ENCODE results near the gene C9orf152. TPM values are rescaled to one million over a fixed set of nuclear protein-coding genes. Genes with fewer than 3 reads are reported as not detected.

The C9orf152 gene
- total and polyA plus RNA-seq, 2 experiments from 2014 or later: not detected

GRCh38 chr9:110161940-110162339, 46.0 kb downstream of the C9orf152 start (continued):
- TF ChIP-seq, protein P1, sequence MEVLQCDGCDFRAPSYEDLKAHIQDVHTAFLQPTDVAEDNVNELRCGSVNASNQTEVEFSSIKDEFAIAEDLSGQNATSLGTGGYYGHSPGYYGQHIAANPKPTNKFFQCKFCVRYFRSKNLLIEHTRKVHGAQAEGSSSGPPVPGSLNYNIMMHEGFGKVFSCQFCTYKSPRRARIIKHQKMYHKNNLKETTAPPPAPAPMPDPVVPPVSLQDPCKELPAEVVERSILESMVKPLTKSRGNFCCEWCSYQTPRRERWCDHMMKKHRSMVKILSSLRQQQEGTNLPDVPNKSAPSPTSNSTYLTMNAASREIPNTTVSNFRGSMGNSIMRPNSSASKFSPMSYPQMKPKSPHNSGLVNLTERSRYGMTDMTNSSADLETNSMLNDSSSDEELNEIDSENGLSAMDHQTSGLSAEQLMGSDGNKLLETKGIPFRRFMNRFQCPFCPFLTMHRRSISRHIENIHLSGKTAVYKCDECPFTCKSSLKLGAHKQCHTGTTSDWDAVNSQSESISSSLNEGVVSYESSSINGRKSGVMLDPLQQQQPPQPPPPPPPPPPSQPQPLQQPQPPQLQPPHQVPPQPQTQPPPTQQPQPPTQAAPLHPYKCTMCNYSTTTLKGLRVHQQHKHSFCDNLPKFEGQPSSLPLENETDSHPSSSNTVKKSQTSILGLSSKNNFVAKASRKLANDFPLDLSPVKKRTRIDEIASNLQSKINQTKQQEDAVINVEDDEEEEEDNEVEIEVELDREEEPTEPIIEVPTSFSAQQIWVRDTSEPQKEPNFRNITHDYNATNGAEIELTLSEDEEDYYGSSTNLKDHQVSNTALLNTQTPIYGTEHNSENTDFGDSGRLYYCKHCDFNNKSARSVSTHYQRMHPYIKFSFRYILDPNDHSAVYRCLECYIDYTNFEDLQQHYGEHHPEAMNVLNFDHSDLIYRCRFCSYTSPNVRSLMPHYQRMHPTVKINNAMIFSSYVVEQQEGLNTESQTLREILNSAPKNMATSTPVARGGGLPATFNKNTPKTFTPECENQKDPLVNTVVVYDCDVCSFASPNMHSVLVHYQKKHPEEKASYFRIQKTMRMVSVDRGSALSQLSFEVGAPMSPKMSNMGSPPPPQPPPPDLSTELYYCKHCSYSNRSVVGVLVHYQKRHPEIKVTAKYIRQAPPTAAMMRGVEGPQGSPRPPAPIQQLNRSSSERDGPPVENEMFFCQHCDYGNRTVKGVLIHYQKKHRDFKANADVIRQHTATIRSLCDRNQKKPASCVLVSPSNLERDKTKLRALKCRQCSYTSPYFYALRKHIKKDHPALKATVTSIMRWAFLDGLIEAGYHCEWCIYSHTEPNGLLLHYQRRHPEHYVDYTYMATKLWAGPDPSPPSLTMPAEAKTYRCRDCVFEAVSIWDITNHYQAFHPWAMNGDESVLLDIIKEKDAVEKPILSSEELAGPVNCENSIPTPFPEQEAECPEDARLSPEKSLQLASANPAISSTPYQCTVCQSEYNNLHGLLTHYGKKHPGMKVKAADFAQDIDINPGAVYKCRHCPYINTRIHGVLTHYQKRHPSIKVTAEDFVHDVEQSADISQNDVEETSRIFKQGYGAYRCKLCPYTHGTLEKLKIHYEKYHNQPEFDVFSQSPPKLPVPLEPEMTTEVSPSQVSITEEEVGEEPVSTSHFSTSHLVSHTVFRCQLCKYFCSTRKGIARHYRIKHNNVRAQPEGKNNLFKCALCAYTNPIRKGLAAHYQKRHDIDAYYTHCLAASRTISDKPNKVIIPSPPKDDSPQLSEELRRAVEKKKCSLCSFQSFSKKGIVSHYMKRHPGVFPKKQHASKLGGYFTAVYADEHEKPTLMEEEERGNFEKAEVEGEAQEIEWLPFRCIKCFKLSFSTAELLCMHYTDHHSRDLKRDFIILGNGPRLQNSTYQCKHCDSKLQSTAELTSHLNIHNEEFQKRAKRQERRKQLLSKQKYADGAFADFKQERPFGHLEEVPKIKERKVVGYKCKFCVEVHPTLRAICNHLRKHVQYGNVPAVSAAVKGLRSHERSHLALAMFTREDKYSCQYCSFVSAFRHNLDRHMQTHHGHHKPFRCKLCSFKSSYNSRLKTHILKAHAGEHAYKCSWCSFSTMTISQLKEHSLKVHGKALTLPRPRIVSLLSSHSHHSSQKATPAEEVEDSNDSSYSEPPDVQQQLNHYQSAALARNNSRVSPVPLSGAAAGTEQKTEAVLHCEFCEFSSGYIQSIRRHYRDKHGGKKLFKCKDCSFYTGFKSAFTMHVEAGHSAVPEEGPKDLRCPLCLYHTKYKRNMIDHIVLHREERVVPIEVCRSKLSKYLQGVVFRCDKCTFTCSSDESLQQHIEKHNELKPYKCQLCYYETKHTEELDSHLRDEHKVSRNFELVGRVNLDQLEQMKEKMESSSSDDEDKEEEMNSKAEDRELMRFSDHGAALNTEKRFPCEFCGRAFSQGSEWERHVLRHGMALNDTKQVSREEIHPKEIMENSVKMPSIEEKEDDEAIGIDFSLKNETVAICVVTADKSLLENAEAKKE (CRISPR knock-in tag; IDR thresholded peaks at IDR 0.05): no peak
- TF ChIP-seq ZNF114 (CRISPR knock-in tag; IDR thresholded peaks at IDR 0.05) (no peak), EZH2 (IDR thresholded peaks at IDR 0.05; ENCODE audit: low read depth, unreplicated experiment) (no peak), NANOG (IDR thresholded peaks at IDR 0.05; ENCODE audit: borderline replicate concordance) (no peak), JUNB (IDR thresholded peaks at IDR 0.05; ENCODE audit: unreplicated experiment) (no peak)

GRCh38 chr9:110160685-110161084, 47.3 kb downstream of the C9orf152 start:
- Mint-ChIP-seq H3K9me3 (no peaks in the 10 kb centered on the region), H3K27ac (no peak overlapping the region), H3K4me3 (no peak overlapping the region), H3K36me3 (ENCODE audit: low read depth) (peaks cover 25% of the 10 kb centered on the region), H3K27me3 (ENCODE audit: insufficient read depth, low read depth, poor library complexity) (peaks cover 7% of the 10 kb centered on the region), H3K4me1 (peaks cover 24% of the 10 kb centered on the region)
- Histone ChIP-seq H3K79me2 (replicated peaks; ENCODE audit: insufficient read depth) (peaks cover 33% of the 10 kb centered on the region), H4K20me1 (replicated peaks; ENCODE audit: insufficient read depth) (peaks cover 42% of the 10 kb centered on the region), H2AFZ (no peak overlapping the region), H3K4me2 (no peak overlapping the region), H3K27me3 (ENCODE audit: insufficient read depth) (peaks cover 20% of the 10 kb centered on the region; the same call in 1 of the 2 replicates), H3K4me1 (ENCODE audit: insufficient read depth) (peaks cover 15% of the 10 kb centered on the region), H3K4me3 (no peak overlapping the region), H3K9me2 (ENCODE audit: insufficient read depth) (0 out of 2 replicates have a peak, but pooled peaks cover 5% of the 10 kb centered on the region), H3K27ac (ENCODE audit: low read depth) (no peak overlapping the region), H3K36me3 (ENCODE audit: insufficient read depth) (no peaks in the 10 kb centered on the region), H3F3A (replicated peaks; ENCODE audit: low read depth) (no peaks in the 10 kb centered on the region)
- ATAC-seq (no peak), DNase-seq (ENCODE audit: low spot score) (no peak)
- TF ChIP-seq CREB1 (CRISPR knock-in tag; IDR thresholded peaks at IDR 0.05; ENCODE audit: low read depth) (no peak), NANOG (IDR thresholded peaks at IDR 0.05; ENCODE audit: borderline replicate concordance) (no peak), POLR2AphosphoS5 (IDR thresholded peaks at IDR 0.05; ENCODE audit: low read depth) (no peak), CTCF (conservative IDR thresholded peaks at IDR 0.05; ENCODE audit: low read depth in 2 of 2) (no peak), ZNF114 (CRISPR knock-in tag; IDR thresholded peaks at IDR 0.05) (no peak), JUNB (IDR thresholded peaks at IDR 0.05; ENCODE audit: unreplicated experiment) (no peak)
- TF ChIP-seq, protein P1 (CRISPR knock-in tag; IDR thresholded peaks at IDR 0.05): no peak
